Urothelium cell line (cell line): ENCODE measurements around the gene RIC1.

Source experiments
- DNase-seq: peaks from one replicate; pipeline ENCODE4 v3.0.0; 2011; ENCODE audit warnings: low spot score, mixed read lengths
- FAIRE-seq: peaks from 2 replicates; lab custom pipeline; 2011; peaks lifted over from hg19 to GRCh38; lab: Jason Lieb, UNC

Gene RIC1

DNA sequence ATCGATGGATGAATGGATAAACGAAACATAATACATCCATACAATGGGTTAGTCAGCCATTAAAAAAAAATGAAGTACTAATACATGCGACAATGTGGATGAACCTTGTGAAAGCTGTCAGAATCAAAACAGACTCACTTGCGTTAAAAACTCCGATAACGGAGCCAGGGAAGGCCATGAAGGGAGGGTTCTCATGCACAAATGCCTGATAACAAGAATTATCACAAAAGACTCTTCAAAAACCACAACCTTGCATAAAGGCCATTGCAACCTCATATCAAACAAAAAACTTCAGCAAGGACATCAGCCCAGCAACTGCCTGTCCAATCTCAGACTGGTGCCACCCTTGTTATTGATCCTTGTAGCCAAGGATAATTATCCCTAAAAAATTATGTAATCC lies 190.3 kb downstream of the RIC1 start:
- DNase-seq (no peak), FAIRE-seq (no peak)

DNA sequence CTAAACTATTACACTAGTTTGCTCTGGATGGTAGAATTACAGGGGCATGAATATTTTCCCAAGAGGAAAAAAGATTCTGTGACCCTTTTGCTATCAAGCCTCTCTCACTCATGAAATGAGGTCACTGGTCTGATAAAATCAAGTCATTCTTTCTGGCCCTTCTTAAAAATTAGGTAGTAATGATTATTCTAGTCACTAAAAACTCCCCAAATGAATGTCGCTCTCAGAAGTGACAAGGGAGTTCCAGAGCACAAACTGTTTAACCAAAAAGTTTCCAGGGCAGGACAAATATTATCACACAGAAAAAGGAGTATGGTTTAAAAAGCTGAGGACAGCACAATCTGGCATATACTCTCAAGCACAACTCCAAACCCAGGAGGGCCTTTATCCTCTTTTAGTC lies 191.5 kb downstream of the RIC1 start:
- no peak for FAIRE-seq
- no peak for DNase-seq

GRCh38 chr9:5825223-5825622 lies 196.3 kb downstream of the RIC1 start:
- no peak for DNase-seq
- no peak for FAIRE-seq
